HEK293T (cell line): Measurements from ENCODE around the gene BCL7B.

Source experiments
- CTCF ChIA-PET: fragments of 350-600 bp; formaldehyde crosslinking; extraction: SDS; loops from one replicate; lab custom pipeline; 2021; ENCODE audit warnings: antibody characterized with exemption, inconsistent platforms; lab: Yijun Ruan, JAX
- POLR2A ChIA-PET: fragments of 350-600 bp; formaldehyde crosslinking; extraction: SDS; loops from one replicate; lab custom pipeline; 2020; ENCODE audit warnings: antibody characterized with exemption, inconsistent platforms; lab: Yijun Ruan, JAX
- DNase-seq: peaks from one replicate; pipeline ENCODE4 v3.0.0; 2012; ENCODE audit warnings: mixed read lengths; ENCODE audit errors: extremely low spot score
- ARNT ChIP-seq: fragments of 450-650 bp; IDR thresholded peaks from 2 replicates; pipeline ENCODE4 v1.6.1; 2017; ENCODE audit warnings: mild to moderate bottlenecking
- BHLHE40 ChIP-seq: fragments of 450-650 bp; IDR thresholded peaks from 2 replicates; pipeline ENCODE4 v1.6.1; 2016; ENCODE audit warnings: mild to moderate bottlenecking, moderate library complexity, borderline replicate concordance
- CTBP1 ChIP-seq: fragments of 450-650 bp; IDR thresholded peaks from 2 replicates; pipeline ENCODE4 v1.6.1; 2016; ENCODE audit warnings: borderline replicate concordance
- ELF4 ChIP-seq: fragments of 450-650 bp; IDR thresholded peaks from 2 replicates; pipeline ENCODE4 v1.6.1; 2017; ENCODE audit warnings: antibody characterized with exemption
- FOXA1 ChIP-seq: fragments of 450-650 bp; IDR thresholded peaks from 2 replicates; pipeline ENCODE4 v1.6.1; 2016; ENCODE audit warnings: mild to moderate bottlenecking
- FOXK2 ChIP-seq: fragments of 450-650 bp; IDR thresholded peaks from 2 replicates; pipeline ENCODE4 v1.6.1; 2016; ENCODE audit warnings: mild to moderate bottlenecking
- FOXM1 ChIP-seq: fragments of 450-650 bp; IDR thresholded peaks from 2 replicates; pipeline ENCODE4 v1.6.1; 2017; ENCODE audit warnings: mild to moderate bottlenecking, borderline replicate concordance
- HDGF ChIP-seq: fragments of 450-650 bp; IDR thresholded peaks from 2 replicates; pipeline ENCODE4 v1.6.1; 2017; ENCODE audit warnings: antibody characterized with exemption, borderline replicate concordance
- L3MBTL2 ChIP-seq: fragments of 450-650 bp; conservative IDR thresholded peaks from 2 replicates; pipeline ENCODE4 v1.6.1; 2016; ENCODE audit warnings: mild to moderate bottlenecking
- LEF1 ChIP-seq: fragments of 450-650 bp; IDR thresholded peaks from 2 replicates; pipeline ENCODE4 v1.6.1; 2017; ENCODE audit warnings: mild to moderate bottlenecking, borderline replicate concordance
- NFRKB ChIP-seq: fragments of 450-650 bp; IDR thresholded peaks from 2 replicates; pipeline ENCODE4 v1.6.1; 2016; ENCODE audit warnings: mild to moderate bottlenecking, moderate library complexity
- SP1 ChIP-seq: fragments of 450-650 bp; IDR thresholded peaks from 2 replicates; pipeline ENCODE4 v1.6.1; 2017
- SUZ12 ChIP-seq: fragments of 450-650 bp; IDR thresholded peaks from 2 replicates; pipeline ENCODE4 v1.6.1; 2016; ENCODE audit warnings: mild to moderate bottlenecking
- TARDBP ChIP-seq: fragments of 450-650 bp; IDR thresholded peaks from 2 replicates; pipeline ENCODE4 v1.6.1; 2016
- ZNF384 ChIP-seq: fragments of 450-650 bp; IDR thresholded peaks from 2 replicates; pipeline ENCODE4 v1.6.1; 2016
- TF ChIP-seq, protein P1 (sequence below): fragments of 450-650 bp; IDR thresholded peaks from 2 replicates; pipeline ENCODE4 v1.6.1; 2016

The BCL7B gene

DNA sequence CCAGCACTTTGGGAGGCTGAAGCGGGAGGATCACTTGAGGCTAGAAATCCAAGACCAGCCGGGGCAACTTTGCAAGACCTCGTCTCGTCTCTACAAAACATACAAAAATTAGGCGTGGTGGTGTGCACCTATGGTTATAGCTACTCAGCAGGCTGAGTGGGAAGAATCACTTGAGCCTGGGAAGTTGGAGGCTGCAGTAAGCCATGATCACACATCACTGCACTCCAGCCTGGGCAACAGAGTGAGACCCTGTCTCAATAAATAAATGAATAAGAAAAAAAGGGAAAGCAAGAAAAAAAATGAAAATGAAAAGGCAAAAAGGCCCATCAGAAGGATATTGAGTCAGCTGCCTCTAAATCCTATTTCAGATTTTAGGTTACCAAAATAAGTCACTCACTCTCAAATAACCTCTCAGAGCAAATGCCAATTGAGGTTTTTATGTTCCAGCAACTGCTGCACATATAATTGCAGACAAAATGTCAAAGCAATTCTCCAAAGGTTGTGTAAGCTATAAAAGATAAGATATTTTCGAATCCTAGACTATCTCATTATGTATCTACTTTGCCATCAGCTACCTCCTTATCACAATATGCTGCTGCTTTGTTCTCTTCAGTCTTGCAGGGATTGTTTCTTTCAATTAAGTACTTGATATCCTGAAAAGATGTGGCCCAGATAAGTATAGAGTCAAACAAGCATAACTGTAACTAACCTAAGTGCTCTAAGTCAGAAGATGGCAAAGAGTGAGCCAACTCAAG, 40.1 kb downstream of the BCL7B start:
- TF ChIP-seq NFRKB = no peak
- no peak for TF ChIP-seq ZNF384
- TF ChIP-seq BHLHE40 = no peak
- DNase-seq = no peak
- ChIA-PET CTCF (no interaction called here), POLR2A (interaction anchor here (0.7 kb wide), 1 partner anchor 39 kb away, joined by 3 read pairs; no protein-coding TSS in a partner anchor)

DNA sequence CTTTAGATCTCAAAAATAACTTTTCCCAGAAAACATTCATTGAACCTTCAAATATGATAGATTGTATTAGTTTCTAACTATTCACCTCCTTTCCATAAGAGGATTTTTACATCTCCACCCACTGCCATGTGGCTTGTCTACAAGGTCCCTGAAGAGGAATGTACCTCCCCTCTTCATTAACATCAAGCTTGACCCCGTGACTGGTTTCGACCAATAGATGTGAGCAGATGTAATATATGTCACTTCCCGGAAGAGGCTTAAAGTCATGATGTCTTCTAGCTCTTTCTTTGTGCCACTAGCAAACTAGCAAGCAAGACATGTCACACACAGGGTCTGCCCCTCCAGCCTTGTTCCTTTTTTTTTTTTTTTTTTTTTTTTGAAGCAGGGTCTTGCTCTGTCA, 42.3 kb downstream of the BCL7B start:
- ChIA-PET CTCF (no interaction called here), POLR2A (no interaction called here)
- no peak for DNase-seq
- TF ChIP-seq TARDBP = no peak
- no peak for TF ChIP-seq ZNF384
- no peak for TF ChIP-seq FOXA1
- TF ChIP-seq BHLHE40 = no peak
- TF ChIP-seq ARNT = no peak
- TF ChIP-seq SP1 = no peak

DNA sequence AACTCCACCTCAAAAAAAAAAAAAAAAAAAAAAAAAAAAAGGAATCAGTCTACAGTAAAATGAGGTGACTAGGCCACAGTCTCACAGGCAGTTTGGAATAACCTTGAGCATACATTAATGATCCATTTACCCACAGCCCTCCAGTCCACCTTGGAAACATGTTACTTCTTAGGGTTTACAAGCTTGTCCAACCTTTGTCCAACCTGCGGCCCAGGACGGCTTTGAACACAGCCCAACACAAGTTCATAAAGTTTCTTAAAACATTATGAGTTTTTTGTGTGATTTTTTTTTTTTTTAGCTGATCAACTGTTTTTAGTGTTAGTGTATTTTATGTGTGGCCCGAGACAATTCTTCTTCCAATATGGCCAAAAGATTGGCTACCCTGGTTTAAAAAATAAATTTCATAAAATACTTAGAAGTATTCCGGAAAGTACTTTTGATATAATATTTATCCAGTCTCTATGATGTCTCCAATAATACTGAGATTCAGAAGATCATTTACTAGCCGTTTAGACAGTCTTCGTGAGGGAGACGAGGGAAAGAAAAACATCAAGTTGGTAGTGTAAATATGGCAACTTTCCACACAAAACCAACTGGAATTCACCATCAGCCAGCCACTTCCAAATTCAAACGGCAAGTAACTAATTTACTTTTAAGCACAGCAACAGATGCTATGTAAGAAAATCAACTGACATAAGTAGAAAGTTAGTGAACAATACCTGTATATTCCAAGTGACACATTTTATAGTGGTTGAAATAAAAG, 45.3 kb downstream of the BCL7B start:
- no peak for DNase-seq
- POLR2A ChIA-PET = interaction anchor here (1.1 kb wide), 1 partner anchor 10 kb away, joined by 6 read pairs; the partner anchor contains the start of gene BAZ1B
- CTCF ChIA-PET = no interaction called here
- no peak for TF ChIP-seq HDGF
- no peak for TF ChIP-seq ELF4
- TF ChIP-seq L3MBTL2 = no peak
- no peak for TF ChIP-seq ARNT

DNA sequence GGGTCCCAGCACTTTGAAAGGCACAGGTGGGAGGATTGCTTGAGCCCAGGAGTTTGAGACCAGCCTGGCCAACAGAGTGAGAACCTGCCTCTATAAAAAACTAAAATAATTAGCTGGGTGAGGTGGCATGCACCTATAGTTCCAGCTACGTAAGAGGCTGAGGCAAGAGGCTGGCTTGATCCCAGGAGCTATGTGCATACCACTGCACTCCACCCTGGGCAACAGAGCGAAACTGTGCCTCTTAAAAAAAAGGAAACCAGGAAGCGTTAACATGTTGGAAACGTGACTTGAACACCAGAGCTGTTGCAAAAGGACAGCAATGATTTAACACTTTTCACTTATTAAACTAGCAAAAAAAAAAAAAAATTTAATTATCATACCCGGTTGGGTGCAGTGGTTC, 48.0 kb downstream of the BCL7B start:
- no peak for DNase-seq
- ChIA-PET CTCF (no interaction called here), POLR2A (interaction anchor here (2.0 kb wide), 1 partner anchor 13 kb away, joined by 6 read pairs; the partner anchor contains the start of gene BAZ1B)
- TF ChIP-seq HDGF (no peak), NFRKB (no peak), SUZ12 (no peak), TARDBP (no peak), FOXA1 (no peak), FOXM1 (no peak), L3MBTL2 (no peak), CTBP1 (no peak), FOXK2 (no peak), ELF4 (no peak), BHLHE40 (no peak)

DNA sequence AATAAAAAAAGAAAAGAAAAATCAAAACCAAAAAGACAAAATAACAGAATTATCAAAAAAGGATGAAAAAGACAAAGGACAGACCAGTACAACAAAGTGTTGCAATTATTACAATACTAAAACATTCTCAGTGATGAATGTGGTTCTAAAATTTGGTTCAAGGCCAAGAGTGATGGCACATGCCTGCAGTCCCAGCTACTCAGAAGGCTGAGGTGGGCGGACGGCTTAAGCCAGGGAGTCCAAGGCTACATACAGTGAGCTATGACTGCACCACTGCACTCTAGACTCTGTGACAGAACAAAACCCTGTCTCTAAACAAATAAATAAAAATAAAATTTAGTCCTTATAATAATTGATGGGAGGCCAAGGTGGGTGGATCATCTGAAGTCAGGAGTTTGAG, 49.9 kb downstream of the BCL7B start:
- TF ChIP-seq FOXM1 (no peak), SP1 (no peak), FOXK2 (no peak), HDGF (no peak), TARDBP (no peak), CTBP1 (no peak), ARNT (no peak), L3MBTL2 (no peak), SUZ12 (no peak), NFRKB (no peak), FOXA1 (no peak), LEF1 (no peak), BHLHE40 (no peak)
- TF ChIP-seq, protein P1, sequence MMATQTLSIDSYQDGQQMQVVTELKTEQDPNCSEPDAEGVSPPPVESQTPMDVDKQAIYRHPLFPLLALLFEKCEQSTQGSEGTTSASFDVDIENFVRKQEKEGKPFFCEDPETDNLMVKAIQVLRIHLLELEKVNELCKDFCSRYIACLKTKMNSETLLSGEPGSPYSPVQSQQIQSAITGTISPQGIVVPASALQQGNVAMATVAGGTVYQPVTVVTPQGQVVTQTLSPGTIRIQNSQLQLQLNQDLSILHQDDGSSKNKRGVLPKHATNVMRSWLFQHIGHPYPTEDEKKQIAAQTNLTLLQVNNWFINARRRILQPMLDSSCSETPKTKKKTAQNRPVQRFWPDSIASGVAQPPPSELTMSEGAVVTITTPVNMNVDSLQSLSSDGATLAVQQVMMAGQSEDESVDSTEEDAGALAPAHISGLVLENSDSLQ = no peak
- DNase-seq = no peak
- POLR2A ChIA-PET = interaction anchor here (1.9 kb wide), 1 partner anchor 15 kb away, joined by 7 read pairs; the partner anchor contains the start of gene BAZ1B
- CTCF ChIA-PET = no interaction called here

DNA sequence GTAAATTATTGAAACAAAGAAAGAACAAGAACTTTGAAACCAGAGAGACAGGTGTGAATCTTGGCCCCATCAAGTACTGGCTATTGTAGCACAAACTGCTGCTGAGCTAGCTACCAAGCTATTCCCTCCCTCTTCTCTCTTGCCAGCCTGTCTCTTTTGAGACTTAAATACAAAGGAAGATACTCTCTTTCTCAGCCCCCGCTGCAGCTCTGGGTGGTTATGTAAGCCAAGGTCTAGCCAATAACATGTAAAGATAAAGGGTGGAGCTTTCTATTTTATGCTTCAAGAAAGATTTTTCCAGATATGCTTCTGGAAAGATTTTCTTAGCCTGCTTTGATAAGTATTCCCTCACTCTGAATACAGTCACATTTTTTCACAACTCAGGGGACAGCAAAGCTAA, 52.6 kb downstream of the BCL7B start:
- ChIA-PET POLR2A (no interaction called here), CTCF (no interaction called here)
- TF ChIP-seq FOXA1 (no peak), L3MBTL2 (no peak), ZNF384 (no peak), SUZ12 (no peak)
- no peak for DNase-seq

DNA sequence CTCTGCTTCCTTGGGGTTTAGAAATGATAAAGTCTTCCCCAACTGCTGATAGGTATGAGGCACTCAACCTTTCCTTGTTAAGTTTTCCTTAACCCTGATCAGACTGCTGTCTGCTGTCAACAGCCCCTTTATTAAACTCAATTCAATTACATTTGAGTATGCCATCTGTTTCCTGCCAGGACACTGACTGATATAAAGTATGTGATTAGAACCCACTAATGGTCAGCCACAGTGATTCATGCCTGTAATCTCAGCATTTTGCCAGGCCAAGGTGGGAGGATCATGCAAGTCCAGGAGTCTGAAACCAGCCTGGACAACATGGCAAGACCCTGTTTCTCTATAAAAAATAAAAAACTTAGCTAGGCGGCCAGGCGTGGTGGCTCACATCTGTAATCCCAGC, 53.5 kb downstream of the BCL7B start:
- POLR2A ChIA-PET = no interaction called here
- CTCF ChIA-PET = no interaction called here
- DNase-seq = no peak
- TF ChIP-seq SUZ12 (no peak), ARNT (no peak), NFRKB (no peak), TARDBP (no peak), ZNF384 (no peak), HDGF (no peak), FOXA1 (no peak), FOXK2 (no peak), SP1 (no peak), LEF1 (no peak), BHLHE40 (no peak), L3MBTL2 (no peak)
- TF ChIP-seq, protein P1 = no peak
